Neural cell (in vitro differentiated cells): ENCODE results near the gene CCSER2. TPM values are rescaled to one million over a fixed set of nuclear protein-coding genes. Genes with fewer than 3 reads are reported as not detected.

Experiments
- H2AFZ ChIP-seq: fragments of 200-600, 300-800 bp; sonication (generic), shearing (Covaris generic); 2 replicates; pipeline ENCODE4 v1.6.0; 2014; ENCODE audit warnings: low read depth, mild to moderate bottlenecking, antibody characterized with exemption, low read length, moderate library complexity
- H3F3A ChIP-seq: fragments of 200-600 bp; shearing (Covaris generic); 2 replicates; pipeline ENCODE4 v1.6.1; 2016; ENCODE audit warnings: mild to moderate bottlenecking, moderate library complexity, mixed read lengths, antibody characterized with exemption, low read length; ENCODE audit not compliant: insufficient read depth, poor library complexity, severe bottlenecking
- H3K27ac ChIP-seq: fragments of 200-600, 300-800 bp; sonication (generic), shearing (Covaris generic); 2 replicates; pipeline ENCODE4 v1.5.1; 2014; ENCODE audit warnings: mild to moderate bottlenecking, low read length, moderate library complexity
- H3K27me3 ChIP-seq: fragments of 300-800, 200-600 bp; sonication (generic), shearing (Covaris generic); 2 replicates; pipeline ENCODE4 v1.6.0; 2014; ENCODE audit warnings: mild to moderate bottlenecking, low read depth, low read length, moderate library complexity; ENCODE audit not compliant: insufficient read depth
- H3K36me3 ChIP-seq: fragments of 300-800, 200-600 bp; sonication (generic), shearing (Covaris generic); 2 replicates; pipeline ENCODE4 v1.5.1; 2014; ENCODE audit warnings: mild to moderate bottlenecking, antibody characterized with exemption, low read length, moderate library complexity; ENCODE audit not compliant: insufficient read depth
- H3K4me2 ChIP-seq: fragments of 300-800, 200-600 bp; sonication (generic), shearing (Covaris generic); 2 replicates; pipeline ENCODE4 v1.6.0; 2014; ENCODE audit warnings: mild to moderate bottlenecking, low read length
- H3K4me3 ChIP-seq: fragments of 300-800, 200-600 bp; sonication (generic), shearing (Covaris generic); 2 replicates; pipeline ENCODE4 v1.5.1; 2014; ENCODE audit warnings: mild to moderate bottlenecking, low read length, moderate library complexity
- H3K79me2 ChIP-seq: fragments of 200-600 bp; shearing (Covaris generic); replicated peaks from 2 replicates; pipeline ENCODE4 v1.6.0; 2014; ENCODE audit warnings: mild to moderate bottlenecking, low read length, moderate library complexity; ENCODE audit not compliant: insufficient read depth
- H3K9ac ChIP-seq: fragments of 300-800, 200-600 bp; sonication (generic), shearing (Covaris generic); 2 replicates; pipeline ENCODE4 v1.6.1; 2016; ENCODE audit warnings: mild to moderate bottlenecking, low read length, mixed read lengths
- H3K9me2 ChIP-seq: fragments of 200-600 bp; shearing (Covaris generic); 2 replicates; pipeline ENCODE4 v1.6.1; 2016; ENCODE audit warnings: mild to moderate bottlenecking, low read length, mixed read lengths; ENCODE audit not compliant: insufficient read depth
- H3K9me3 ChIP-seq: fragments of 200-600, 300-800 bp; sonication (generic), shearing (Covaris generic); 2 replicates; pipeline ENCODE4 v1.6.1; 2016; ENCODE audit warnings: mild to moderate bottlenecking, mixed run types, low read length, moderate library complexity, mixed read lengths
- H4K20me1 ChIP-seq: fragments of 200-600 bp; shearing (Covaris generic); 2 replicates; pipeline ENCODE4 v1.6.1; 2016; ENCODE audit warnings: mild to moderate bottlenecking, mixed run types; ENCODE audit not compliant: insufficient read depth
- CTCF ChIP-seq: fragments of 450-650 bp; IDR thresholded peaks from 2 replicates; pipeline ENCODE4 v1.5.1; 2014; ENCODE audit warnings: antibody characterized with exemption, mild to moderate bottlenecking, moderate library complexity; ENCODE audit not compliant: poor library complexity, severe bottlenecking
- EP300 ChIP-seq: fragments of 450-650 bp; conservative IDR thresholded peaks from 2 replicates; pipeline ENCODE4 v1.6.1; 2014; ENCODE audit warnings: antibody characterized with exemption, mild to moderate bottlenecking, moderate library complexity; ENCODE audit not compliant: poor library complexity, severe bottlenecking
- EZH2 ChIP-seq: fragments of 200-600, 300-800 bp; shearing (Covaris generic), sonication (generic); IDR thresholded peaks from 2 replicates; pipeline ENCODE4 v1.6.1; 2014; ENCODE audit warnings: antibody characterized with exemption, low read length, borderline replicate concordance, mild to moderate bottlenecking; ENCODE audit not compliant: insufficient read depth, poor library complexity, severe bottlenecking
- MXI1 ChIP-seq: fragments of 450-650 bp; conservative IDR thresholded peaks from 2 replicates; pipeline ENCODE4 v1.6.1; 2014; ENCODE audit warnings: antibody characterized with exemption, mild to moderate bottlenecking; ENCODE audit not compliant: poor library complexity, severe bottlenecking
- POLR2AphosphoS5 ChIP-seq: IDR thresholded peaks from 2 replicates; pipeline ENCODE4 v1.6.1; 2012
- RAD21 ChIP-seq: fragments of 450-650 bp; conservative IDR thresholded peaks from 2 replicates; pipeline ENCODE4 v1.6.1; 2014; ENCODE audit warnings: antibody characterized with exemption, mild to moderate bottlenecking, moderate library complexity
- REST ChIP-seq: IDR thresholded peaks from 2 replicates; pipeline ENCODE4 v1.6.1; 2012; ENCODE audit warnings: borderline replicate concordance
- SMC3 ChIP-seq: fragments of 450-650 bp; conservative IDR thresholded peaks from 2 replicates; pipeline ENCODE4 v1.6.1; 2014; ENCODE audit warnings: antibody characterized with exemption, mild to moderate bottlenecking, moderate library complexity; ENCODE audit not compliant: poor library complexity
- TAF1 ChIP-seq: IDR thresholded peaks from 2 replicates; pipeline ENCODE4 v1.6.1; 2012; ENCODE audit warnings: low read depth
- polyA plus RNA-seq: library from polyadenylated mRNA; depleted of rRNA; stranded (reverse); fragments of >200 nt; gene quantifications from 2 replicates; pipeline ENCODE4 v1.2.3, GENCODE V29; 2014

CCSER2 gene
- polyA plus RNA-seq, 1 donor from 2014 or later, result 38.3 TPM

- Histone ChIP-seq H3K36me3 (no peaks in the 10 kb centered on the region), H3K4me2 (no peak overlapping the region), H3K9ac (no peak overlapping the region), H2AFZ (no peak overlapping the region), H3K27me3 (no peaks in the 10 kb centered on the region), H3K9me3 (no peaks in the 10 kb centered on the region), H3F3A (no peaks in the 10 kb centered on the region), H3K79me2 (peaks cover 46% of the 10 kb centered on the region), H4K20me1 (no peaks in the 10 kb centered on the region), H3K4me3 (no peak overlapping the region), H3K27ac (no peak overlapping the region), H3K9me2 (no peaks in the 10 kb centered on the region)
- no peak for TF ChIP-seq TAF1
- TF ChIP-seq RAD21, result no peak
- no peak for TF ChIP-seq REST
Measured at GRCh38 chr10:84348447-84348846, 20.1 kb downstream of the CCSER2 start.

- Histone ChIP-seq H3K9ac (no peak overlapping the region), H3K27me3 (no peaks in the 10 kb centered on the region), H2AFZ (no peak overlapping the region), H4K20me1 (no peaks in the 10 kb centered on the region), H3K9me3 (no peaks in the 10 kb centered on the region), H3K79me2 (peaks cover 44% of the 10 kb centered on the region), H3F3A (no peaks in the 10 kb centered on the region), H3K9me2 (no peaks in the 10 kb centered on the region), H3K4me3 (no peak overlapping the region), H3K4me2 (no peak overlapping the region), H3K27ac (no peak overlapping the region), H3K36me3 (no peaks in the 10 kb centered on the region)
- TF ChIP-seq EZH2 (no peak), RAD21 (no peak), SMC3 (no peak), CTCF (no peak), POLR2AphosphoS5 (no peak), TAF1 (no peak)
Measured at GRCh38 chr10:84348860-84349259, 20.5 kb downstream of the CCSER2 start.

- Histone ChIP-seq H3K36me3 (no peaks in the 10 kb centered on the region), H3K27ac (no peak overlapping the region), H3K9ac (no peak overlapping the region), H4K20me1 (no peaks in the 10 kb centered on the region), H3K4me2 (no peak overlapping the region), H2AFZ (no peak overlapping the region), H3K27me3 (no peaks in the 10 kb centered on the region), H3K79me2 (peaks cover 42% of the 10 kb centered on the region), H3K9me2 (no peaks in the 10 kb centered on the region), H3K9me3 (no peaks in the 10 kb centered on the region), H3F3A (no peaks in the 10 kb centered on the region), H3K4me3 (no peak overlapping the region)
- TF ChIP-seq EP300, result no peak
- no peak for TF ChIP-seq RAD21
- no peak for TF ChIP-seq POLR2AphosphoS5
- TF ChIP-seq SMC3, result no peak
- TF ChIP-seq TAF1, result no peak
- no peak for TF ChIP-seq MXI1
- TF ChIP-seq CTCF, result no peak
- no peak for TF ChIP-seq EZH2
- no peak for TF ChIP-seq REST
Measured at GRCh38 chr10:84352251-84352842, 24.0 kb downstream of the CCSER2 start.
